ENCODE data around the gene KCNK4.

Gene KCNK4

DNA sequence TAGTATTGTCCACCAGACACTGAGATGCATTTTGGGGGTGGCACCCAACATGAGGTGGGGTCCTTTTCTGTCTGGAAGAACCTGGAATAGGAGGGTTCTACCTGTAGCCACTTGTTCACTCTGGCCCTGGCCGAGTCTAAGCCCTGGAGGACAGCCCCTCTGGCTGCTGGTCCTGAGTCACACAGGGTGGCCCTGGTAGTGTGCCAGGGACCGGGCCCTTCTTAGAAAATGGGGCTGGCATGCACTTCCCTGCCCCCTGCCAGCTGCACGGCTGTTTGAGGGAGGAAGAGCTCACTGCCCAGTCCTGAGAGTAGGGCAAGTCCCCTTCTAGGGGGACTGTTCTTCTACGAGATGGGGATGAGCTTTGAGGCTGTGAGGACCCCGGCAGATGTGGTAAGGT, 37.6 kb upstream of the KCNK4 start:
- TF ChIP-seq, protein P1, sequence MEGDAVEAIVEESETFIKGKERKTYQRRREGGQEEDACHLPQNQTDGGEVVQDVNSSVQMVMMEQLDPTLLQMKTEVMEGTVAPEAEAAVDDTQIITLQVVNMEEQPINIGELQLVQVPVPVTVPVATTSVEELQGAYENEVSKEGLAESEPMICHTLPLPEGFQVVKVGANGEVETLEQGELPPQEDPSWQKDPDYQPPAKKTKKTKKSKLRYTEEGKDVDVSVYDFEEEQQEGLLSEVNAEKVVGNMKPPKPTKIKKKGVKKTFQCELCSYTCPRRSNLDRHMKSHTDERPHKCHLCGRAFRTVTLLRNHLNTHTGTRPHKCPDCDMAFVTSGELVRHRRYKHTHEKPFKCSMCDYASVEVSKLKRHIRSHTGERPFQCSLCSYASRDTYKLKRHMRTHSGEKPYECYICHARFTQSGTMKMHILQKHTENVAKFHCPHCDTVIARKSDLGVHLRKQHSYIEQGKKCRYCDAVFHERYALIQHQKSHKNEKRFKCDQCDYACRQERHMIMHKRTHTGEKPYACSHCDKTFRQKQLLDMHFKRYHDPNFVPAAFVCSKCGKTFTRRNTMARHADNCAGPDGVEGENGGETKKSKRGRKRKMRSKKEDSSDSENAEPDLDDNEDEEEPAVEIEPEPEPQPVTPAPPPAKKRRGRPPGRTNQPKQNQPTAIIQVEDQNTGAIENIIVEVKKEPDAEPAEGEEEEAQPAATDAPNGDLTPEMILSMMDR (conservative IDR thresholded peaks at IDR 0.05; ENCODE audit: low read depth, low read length) = no peak
- no peak for DNase-seq (ENCODE audit: low read depth)
- H3K4me3 ChIP-seq (ENCODE audit: low read depth, low read length) = no peak overlapping the region

DNA sequence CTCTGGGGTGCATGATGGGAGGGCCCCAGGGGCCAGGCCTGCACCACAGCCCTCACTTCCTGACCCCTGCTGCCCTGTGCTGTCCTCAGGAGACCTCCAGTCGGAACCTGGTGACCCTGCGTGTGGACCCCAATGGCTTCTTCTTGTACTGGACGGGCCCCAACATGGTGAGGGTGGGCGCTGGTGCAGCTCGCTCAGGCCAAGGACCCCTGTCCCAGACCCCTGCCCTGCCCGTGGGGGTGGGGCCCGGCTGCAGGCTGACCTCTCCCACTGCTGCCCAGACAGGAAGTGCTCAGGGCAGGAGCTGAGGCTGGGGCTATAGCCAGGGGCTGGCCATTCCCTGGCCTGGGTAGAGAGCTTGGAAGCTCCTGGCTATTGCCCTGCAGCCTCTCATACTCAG, 36.8 kb upstream of the KCNK4 start:
- DNase-seq (ENCODE audit: low read depth) = no peak
- no peak overlapping the region for H3K4me3 ChIP-seq (ENCODE audit: low read depth, low read length)
- TF ChIP-seq, protein P1 (conservative IDR thresholded peaks at IDR 0.05; ENCODE audit: low read depth, low read length) = no peak

DNA sequence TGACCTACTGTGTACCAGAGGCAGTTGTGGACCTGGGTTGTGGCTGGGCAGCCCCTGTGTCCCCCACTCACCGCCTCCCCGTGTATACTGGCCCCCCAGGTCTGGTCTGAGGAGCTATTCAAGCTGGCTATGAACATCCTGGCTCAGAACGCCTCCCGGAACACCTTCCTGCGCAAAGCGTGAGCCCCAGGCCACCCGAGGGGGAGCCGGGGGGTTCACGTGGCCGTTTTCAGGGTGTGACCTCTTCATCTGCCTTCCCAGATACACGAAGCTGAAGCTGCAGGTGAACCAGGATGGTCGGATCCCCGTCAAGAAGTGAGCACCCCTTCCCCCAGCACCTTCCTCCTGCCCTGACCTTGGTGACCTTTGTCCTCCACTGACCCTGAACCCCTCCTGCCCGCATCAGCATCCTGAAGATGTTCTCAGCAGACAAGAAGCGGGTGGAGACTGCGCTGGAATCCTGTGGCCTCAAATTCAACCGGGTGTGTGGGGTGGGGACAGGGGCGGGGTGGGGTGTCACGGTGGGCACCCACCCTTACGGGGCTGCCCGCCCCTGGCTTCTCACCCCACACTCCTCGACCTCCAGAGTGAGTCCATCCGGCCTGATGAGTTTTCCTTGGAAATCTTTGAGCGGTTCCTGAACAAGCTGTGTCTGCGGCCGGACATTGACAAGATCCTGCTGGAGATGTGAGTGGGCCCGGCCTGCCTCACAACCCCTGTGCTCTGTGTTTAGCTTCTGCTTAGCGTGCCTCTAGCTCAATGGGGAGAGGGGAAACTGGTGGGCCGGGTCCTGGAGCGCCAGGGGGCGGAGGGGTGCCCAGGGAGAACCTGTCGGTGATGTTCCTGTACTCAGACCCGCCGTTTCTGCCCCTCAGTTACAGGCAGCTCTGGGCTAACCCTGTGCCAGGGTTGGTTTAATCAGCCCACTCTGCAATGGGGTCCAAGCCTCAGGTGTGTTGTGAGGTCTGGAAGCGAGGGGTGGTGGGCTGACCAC, 35.7 kb upstream of the KCNK4 start:
- no peak for DNase-seq (ENCODE audit: low read depth)
- no peak overlapping the region for H3K4me3 ChIP-seq (ENCODE audit: low read depth, low read length)
- TF ChIP-seq, protein P1 (conservative IDR thresholded peaks at IDR 0.05; ENCODE audit: low read depth, low read length) = no peak

DNA sequence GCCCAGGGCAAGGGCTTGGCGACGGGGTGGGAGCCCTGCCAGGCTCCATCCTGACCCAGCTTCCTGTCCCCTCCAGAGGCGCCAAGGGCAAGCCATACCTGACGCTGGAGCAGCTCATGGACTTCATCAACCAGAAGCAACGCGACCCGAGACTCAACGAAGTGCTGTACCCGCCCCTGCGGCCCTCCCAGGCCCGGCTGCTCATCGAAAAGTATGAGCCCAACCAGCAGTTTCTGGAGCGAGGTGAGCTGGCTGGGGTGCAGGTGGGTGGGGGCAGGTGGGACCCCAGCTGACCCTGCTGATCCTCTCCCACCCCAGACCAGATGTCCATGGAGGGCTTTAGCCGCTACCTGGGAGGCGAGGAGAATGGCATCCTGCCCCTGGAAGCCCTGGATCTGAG, 34.8 kb upstream of the KCNK4 start:
- no peak for DNase-seq (ENCODE audit: low read depth)
- TF ChIP-seq, protein P1 (conservative IDR thresholded peaks at IDR 0.05; ENCODE audit: low read depth, low read length) = no peak
- no peak overlapping the region for H3K4me3 ChIP-seq (ENCODE audit: low read depth, low read length)

DNA sequence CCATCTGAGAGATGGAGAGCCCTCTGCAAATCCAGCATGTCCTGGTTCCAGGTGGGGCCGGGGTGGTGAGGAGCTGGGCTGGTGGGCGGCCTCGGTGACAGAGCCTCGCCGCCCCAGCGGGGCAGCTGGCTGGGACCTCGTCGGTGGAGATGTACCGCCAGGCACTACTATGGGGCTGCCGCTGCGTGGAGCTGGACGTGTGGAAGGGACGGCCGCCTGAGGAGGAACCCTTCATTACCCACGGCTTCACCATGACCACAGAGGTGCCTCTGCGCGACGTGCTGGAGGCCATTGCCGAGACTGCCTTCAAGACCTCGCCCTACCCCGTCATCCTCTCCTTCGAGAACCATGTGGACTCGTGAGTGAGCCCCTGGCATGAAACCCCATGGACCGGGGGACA, 32.7 kb upstream of the KCNK4 start:
- DNase-seq (ENCODE audit: low read depth) = no peak
- TF ChIP-seq, protein P1 (conservative IDR thresholded peaks at IDR 0.05; ENCODE audit: low read depth, low read length) = no peak
- no peak overlapping the region for H3K4me3 ChIP-seq (ENCODE audit: low read depth, low read length)

DNA sequence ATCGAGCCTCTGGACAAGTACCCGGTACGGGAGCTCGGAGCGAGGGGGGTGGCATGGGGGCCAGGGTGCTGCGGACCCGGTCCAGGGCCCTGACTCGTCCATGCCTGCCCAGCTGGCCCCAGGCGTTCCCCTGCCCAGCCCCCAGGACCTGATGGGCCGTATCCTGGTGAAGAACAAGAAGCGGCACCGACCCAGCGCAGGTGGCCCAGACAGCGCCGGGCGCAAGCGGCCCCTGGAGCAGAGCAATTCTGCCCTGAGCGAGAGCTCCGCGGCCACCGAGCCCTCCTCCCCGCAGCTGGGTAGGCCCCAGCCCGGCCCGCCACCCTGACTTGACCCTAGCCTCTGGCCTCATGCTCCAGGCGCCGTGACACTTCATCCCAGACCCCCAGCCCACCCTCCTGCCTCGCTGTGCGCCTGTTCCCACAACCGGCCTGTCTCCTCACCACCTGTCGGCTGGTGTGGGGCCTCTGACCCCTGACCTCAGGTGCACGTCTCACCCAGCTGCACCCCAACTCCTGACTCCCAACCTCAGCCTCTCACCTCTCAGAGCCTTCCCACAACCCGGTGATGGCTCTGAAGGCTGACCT, 32.1 kb upstream of the KCNK4 start:
- H3K4me3 ChIP-seq (ENCODE audit: low read depth, low read length) = no peak overlapping the region
- no peak for DNase-seq (ENCODE audit: low read depth)
- TF ChIP-seq, protein P1 (conservative IDR thresholded peaks at IDR 0.05; ENCODE audit: low read depth, low read length) = no peak
